MM.1S (cell line): ENCODE measurements around the gene PARK7.

Experiments used
- DNase-seq: peaks from one replicate; pipeline ENCODE4 v3.0.0-alpha.2; 2015
- H2AFZ ChIP-seq: fragments of 300-600 bp; sonication (generic); 2 replicates; pipeline ENCODE4 v1.6.0; 2016; ENCODE audit warnings: antibody characterized with exemption, low read length
- H3F3A ChIP-seq: fragments of 300-600 bp; sonication (generic); 2 replicates; pipeline ENCODE4 v1.6.1; 2016; ENCODE audit warnings: mild to moderate bottlenecking, antibody characterized with exemption, low read length, moderate library complexity, mixed read lengths; ENCODE audit not compliant: insufficient read depth
- H3K27ac ChIP-seq: fragments of 300-600 bp; sonication (generic); 2 replicates; pipeline ENCODE4 v1.5.1; 2016; ENCODE audit warnings: mild to moderate bottlenecking, low read length
- H3K27me3 ChIP-seq: fragments of 300-600 bp; sonication (generic); replicated peaks from 2 replicates; pipeline ENCODE4 v1.6.0; 2016; ENCODE audit warnings: low read length; ENCODE audit not compliant: insufficient read depth
- H3K36me3 ChIP-seq: fragments of 300-600 bp; sonication (generic); replicated peaks from 2 replicates; pipeline ENCODE4 v1.6.1; 2016; ENCODE audit warnings: mild to moderate bottlenecking, low read length, mixed read lengths; ENCODE audit not compliant: insufficient read depth
- H3K4me1 ChIP-seq: fragments of 300-600 bp; sonication (generic); 2 replicates; pipeline ENCODE4 v1.6.1; 2016; ENCODE audit warnings: low read length, mixed read lengths
- H3K4me2 ChIP-seq: fragments of 300-600 bp; sonication (generic); 2 replicates; pipeline ENCODE4 v1.6.0; 2016; ENCODE audit warnings: low read depth, low read length
- H3K4me3 ChIP-seq: fragments of 300-600 bp; sonication (generic); 2 replicates; pipeline ENCODE4 v1.5.1; 2016; ENCODE audit warnings: low read length, mixed read lengths
- H3K79me2 ChIP-seq: fragments of 300-600 bp; sonication (generic); 2 replicates; pipeline ENCODE4 v1.6.1; 2016; ENCODE audit warnings: mixed run types, low read length, mixed read lengths
- H3K9ac ChIP-seq: fragments of 300-600 bp; sonication (generic); 2 replicates; pipeline ENCODE4 v1.6.1; 2016; ENCODE audit warnings: low read length, mixed read lengths
- H3K9me2 ChIP-seq: fragments of 300-600 bp; sonication (generic); replicated peaks from 2 replicates; pipeline ENCODE4 v1.6.1; 2016; ENCODE audit warnings: mild to moderate bottlenecking, low read length, mixed read lengths; ENCODE audit not compliant: insufficient read depth
- H3K9me3 ChIP-seq: fragments of 300-600 bp; sonication (generic); replicated peaks from 2 replicates; pipeline ENCODE4 v1.6.1; 2016; ENCODE audit warnings: mild to moderate bottlenecking, low read length, mixed read lengths; ENCODE audit not compliant: insufficient read depth
- H4K20me1 ChIP-seq: fragments of 300-600 bp; sonication (generic); 2 replicates; pipeline ENCODE4 v1.6.1; 2016; ENCODE audit warnings: mild to moderate bottlenecking, low read length, moderate library complexity, mixed read lengths; ENCODE audit not compliant: insufficient read depth
- CTCF ChIP-seq: fragments of 300-600 bp; sonication (generic); IDR thresholded peaks from 2 replicates; pipeline ENCODE4 v1.5.1; 2016; ENCODE audit warnings: antibody characterized with exemption, low read length, mixed read lengths
- EZH2 ChIP-seq: fragments of 300-600 bp; sonication (generic); optimal IDR thresholded peaks from 2 replicates; pipeline ENCODE3; 2017; ENCODE audit warnings: low read depth, mild to moderate bottlenecking, antibody characterized with exemption, low read length, mixed read lengths
- EZH2phosphoT487 ChIP-seq: fragments of 300-600 bp; sonication (generic); IDR thresholded peaks from 2 replicates; pipeline ENCODE4 v1.6.1; 2018; ENCODE audit warnings: antibody characterized with exemption, low read length

The PARK7 gene

GRCh38 chr1:7929637-7930036 is 31.9 kb upstream of the PARK7 start:
- no peaks in the 10 kb centered on the region for H3F3A ChIP-seq
- no peak for TF ChIP-seq EZH2
- no peaks in the 10 kb centered on the region for H3K79me2 ChIP-seq
- H4K20me1 ChIP-seq, result no peaks in the 10 kb centered on the region
- H3K9ac ChIP-seq, result no peak overlapping the region
- peaks cover 86% of the 10 kb centered on the region for H3K27me3 ChIP-seq
- H3K4me1 ChIP-seq, result no peaks in the 10 kb centered on the region
- no peak overlapping the region for H2AFZ ChIP-seq
- no peak overlapping the region for H3K27ac ChIP-seq
- no peaks in the 10 kb centered on the region for H3K9me2 ChIP-seq
- H3K4me3 ChIP-seq, result no peak overlapping the region; the same call in 1 of the 2 replicates
- peak overlapping the region; percentile 71 for H3K4me2 ChIP-seq
- H3K9me3 ChIP-seq, result no peaks in the 10 kb centered on the region
- no peaks in the 10 kb centered on the region for H3K36me3 ChIP-seq
- peak; percentile 8 for DNase-seq

- TF ChIP-seq EZH2phosphoT487 (no peak), EZH2 (no peak), CTCF (no peak)
- no peak overlapping the region for H2AFZ ChIP-seq
- DNase-seq, result no peak
- no peak overlapping the region for H3K9ac ChIP-seq
- no peak overlapping the region for H3K27ac ChIP-seq
- H3K9me3 ChIP-seq, result no peaks in the 10 kb centered on the region
- H3F3A ChIP-seq, result no peaks in the 10 kb centered on the region
- no peaks in the 10 kb centered on the region for H3K4me1 ChIP-seq
- H3K4me2 ChIP-seq, result peak overlapping the region; percentile 71; the same call in 1 of the 2 replicates
- no peaks in the 10 kb centered on the region for H3K36me3 ChIP-seq
- no peaks in the 10 kb centered on the region for H3K79me2 ChIP-seq
- no peak overlapping the region for H3K4me3 ChIP-seq
- no peaks in the 10 kb centered on the region for H3K9me2 ChIP-seq
- H3K27me3 ChIP-seq, result peaks cover 90% of the 10 kb centered on the region
- H4K20me1 ChIP-seq, result no peaks in the 10 kb centered on the region
Measured at GRCh38 chr1:7930645-7931445, 30.7 kb upstream of the PARK7 start.

GRCh38 chr1:7931446-7931812 is 30.1 kb upstream of the PARK7 start:
- DNase-seq, result no peak
- H3K4me2 ChIP-seq, result no peak overlapping the region

More at GRCh38 chr1:7931446-7931812, 30.1 kb upstream of the PARK7 start:
- H3K79me2 ChIP-seq, result no peaks in the 10 kb centered on the region
- H4K20me1 ChIP-seq, result no peaks in the 10 kb centered on the region
- no peak overlapping the region for H3K4me3 ChIP-seq
- no peaks in the 10 kb centered on the region for H3K36me3 ChIP-seq
- no peaks in the 10 kb centered on the region for H3K9me2 ChIP-seq
- H3K27ac ChIP-seq, result no peak overlapping the region
- no peaks in the 10 kb centered on the region for H3K9me3 ChIP-seq
- H2AFZ ChIP-seq, result no peak overlapping the region
- TF ChIP-seq EZH2phosphoT487 (no peak), CTCF (no peak), EZH2 (no peak)
- no peaks in the 10 kb centered on the region for H3K4me1 ChIP-seq
- peaks cover 90% of the 10 kb centered on the region for H3K27me3 ChIP-seq
- no peaks in the 10 kb centered on the region for H3F3A ChIP-seq
- no peak overlapping the region for H3K9ac ChIP-seq
